Measurements from ENCODE around the gene LRRC56. TPM values are rescaled to one million over a fixed set of nuclear protein-coding genes. Genes with fewer than 3 reads are reported as not detected.
A peak's percentile ranks its signal among the peaks of the same experiment; 100 is the strongest.

LRRC56 gene
- total and polyA plus RNA-seq, 9 of the 15 experiments (the other 6 are each of a cell fraction or from before 2014, with no cell fraction given) = 0.03 to 4.5 (median 1.0) TPM; not detected in 1

DNA sequence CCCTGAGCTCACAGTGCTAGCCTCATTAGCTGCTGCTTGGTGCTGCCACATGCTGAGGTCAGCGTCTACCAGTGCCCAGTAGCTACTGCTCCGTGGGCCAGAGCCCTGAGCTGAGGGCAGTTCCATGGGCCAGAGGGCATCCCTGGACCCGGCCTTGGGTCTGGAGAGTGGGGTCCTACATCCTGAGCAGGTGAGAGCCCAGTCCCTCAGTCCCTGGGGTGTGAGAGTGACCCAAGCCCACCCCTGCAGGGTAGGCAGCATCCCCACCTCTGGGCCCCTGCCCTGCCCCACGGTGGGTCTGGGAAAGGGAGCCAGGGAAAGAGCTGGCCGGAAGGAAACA is 13.4 kb downstream of the LRRC56 start (continued):
- TF ChIP-seq, protein P1, sequence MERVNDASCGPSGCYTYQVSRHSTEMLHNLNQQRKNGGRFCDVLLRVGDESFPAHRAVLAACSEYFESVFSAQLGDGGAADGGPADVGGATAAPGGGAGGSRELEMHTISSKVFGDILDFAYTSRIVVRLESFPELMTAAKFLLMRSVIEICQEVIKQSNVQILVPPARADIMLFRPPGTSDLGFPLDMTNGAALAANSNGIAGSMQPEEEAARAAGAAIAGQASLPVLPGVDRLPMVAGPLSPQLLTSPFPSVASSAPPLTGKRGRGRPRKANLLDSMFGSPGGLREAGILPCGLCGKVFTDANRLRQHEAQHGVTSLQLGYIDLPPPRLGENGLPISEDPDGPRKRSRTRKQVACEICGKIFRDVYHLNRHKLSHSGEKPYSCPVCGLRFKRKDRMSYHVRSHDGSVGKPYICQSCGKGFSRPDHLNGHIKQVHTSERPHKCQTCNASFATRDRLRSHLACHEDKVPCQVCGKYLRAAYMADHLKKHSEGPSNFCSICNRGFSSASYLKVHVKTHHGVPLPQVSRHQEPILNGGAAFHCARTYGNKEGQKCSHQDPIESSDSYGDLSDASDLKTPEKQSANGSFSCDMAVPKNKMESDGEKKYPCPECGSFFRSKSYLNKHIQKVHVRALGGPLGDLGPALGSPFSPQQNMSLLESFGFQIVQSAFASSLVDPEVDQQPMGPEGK (CRISPR knock-in tag; IDR thresholded peaks at IDR 0.05; ENCODE audit: borderline replicate concordance) = no peak
- no peak for TF ChIP-seq BACH1 (tag; IDR thresholded peaks at IDR 0.05)
- no peak for TF ChIP-seq ZNF644 (tag; IDR thresholded peaks at IDR 0.05; ENCODE audit: low read depth)
- no peak for TF ChIP-seq POLR2AphosphoS5 (IDR thresholded peaks at IDR 0.05; ENCODE audit: control insufficient read depth, insufficient read depth, low read depth, low read length)
- no peak for TF ChIP-seq XRCC5 (IDR thresholded peaks at IDR 0.05; ENCODE audit: low read depth, low read length)

DNA sequence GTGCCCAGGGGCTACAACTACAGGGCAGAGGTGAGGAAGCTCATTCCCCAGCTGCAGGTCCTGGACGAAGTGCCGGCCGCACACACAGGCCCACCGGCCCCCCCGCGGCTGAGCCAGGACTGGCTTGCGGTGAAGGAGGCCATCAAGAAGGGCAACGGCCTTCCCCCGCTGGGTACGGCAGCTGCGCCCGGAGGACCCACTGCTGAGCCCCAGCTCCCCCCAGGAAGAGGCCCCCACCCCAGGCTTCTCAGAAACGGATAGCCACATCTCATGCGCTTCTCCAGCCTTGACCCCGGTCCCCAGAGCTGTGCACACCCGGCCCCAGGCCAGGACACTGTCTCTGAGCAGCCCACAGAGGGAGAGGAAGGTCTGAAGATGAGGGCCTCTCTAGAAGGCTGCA is 13.8 kb downstream of the LRRC56 start:
- no peak overlapping the region for H3K4me3 ChIP-seq
- no peaks in the 10 kb centered on the region for H3K27me3 ChIP-seq (ENCODE audit: control insufficient read depth in 2 of 2, insufficient read depth in 2 of 2, low read length in 2 of 2)
- DNase-seq (ENCODE audit: extremely low read depth in 1 of 4, low spot score in 3 of 4) = no peak
- in situ Hi-C loops (cut with MboI) = no loop called here
- H3K36me3 ChIP-seq (ENCODE audit: control insufficient read depth, insufficient read depth, low read length) = no peaks in the 10 kb centered on the region
- peak; percentile 23 for ATAC-seq
- H4K20me1 ChIP-seq (replicated peaks; ENCODE audit: control insufficient read depth, insufficient read depth, low read length) = no peaks in the 10 kb centered on the region
- 72% methylated on average over 10 of the region's 16 CpGs for WGBS (ENCODE audit: insufficient coverage, low coverage, missing lambda C conversion rate)
- no peaks in the 10 kb centered on the region for H3K79me2 ChIP-seq (ENCODE audit: control insufficient read depth, insufficient read depth, low read length)
- intact Hi-C loops (cut with micrococcal nuclease) = loop anchor here (5.0 to 10.0 kb wide), 3 partner anchors 64 to 176 kb away; partner anchors contain the start of genes DEAF1, IRF7 and TMEM80
- peaks cover 13 to 72% of the 10 kb centered on the region in 2 experiments; a peak in 4 of 5 replicates for H3K4me1 ChIP-seq (replicated peaks in 1 of 2; ENCODE audit: control insufficient read depth in 2 of 2, insufficient read depth in 2 of 2, low read length in 2 of 2)
- peak overlapping the region; percentile 25; the same call in 1 of the 3 replicates for H3K27ac ChIP-seq (ENCODE audit: extremely low read depth, low read depth, low read length)
- H3K9me3 ChIP-seq (replicated peaks; ENCODE audit: control insufficient read depth, insufficient read depth, low read depth, low read length) = no peaks in the 10 kb centered on the region
- peak overlapping the region; percentile 79 for H2AFZ ChIP-seq (ENCODE audit: low read depth, low read length)
- H3K4me2 ChIP-seq (ENCODE audit: insufficient read depth, low read length) = peak overlapping the region; percentile 25; the same call in 1 of the 2 replicates
- no TSS peak for BruUV-seq (replicated peaks)
- H3K9me1 ChIP-seq (ENCODE audit: control insufficient read depth, insufficient read depth, low read length) = no peaks in the 10 kb centered on the region
- CTCF ChIA-PET (ENCODE audit: low intra/inter-chr PET ratio) = no interaction called here
- FAIRE-seq = no peak
- H3K9ac ChIP-seq (ENCODE audit: insufficient read depth in 1 of 2, low read depth in 2 of 2, low read length in 2 of 2) = peak overlapping the region; percentile 41 to 88
- POLR2A ChIA-PET = interaction anchor here (0.7 to 2.1 kb wide), 6 partner anchors 9 to 592 kb away, joined by 3 to 8 read pairs (median 5); partner anchors contain the start of genes LMNTD2, PHRF1 and RASSF7
- TF ChIP-seq, protein P2, sequence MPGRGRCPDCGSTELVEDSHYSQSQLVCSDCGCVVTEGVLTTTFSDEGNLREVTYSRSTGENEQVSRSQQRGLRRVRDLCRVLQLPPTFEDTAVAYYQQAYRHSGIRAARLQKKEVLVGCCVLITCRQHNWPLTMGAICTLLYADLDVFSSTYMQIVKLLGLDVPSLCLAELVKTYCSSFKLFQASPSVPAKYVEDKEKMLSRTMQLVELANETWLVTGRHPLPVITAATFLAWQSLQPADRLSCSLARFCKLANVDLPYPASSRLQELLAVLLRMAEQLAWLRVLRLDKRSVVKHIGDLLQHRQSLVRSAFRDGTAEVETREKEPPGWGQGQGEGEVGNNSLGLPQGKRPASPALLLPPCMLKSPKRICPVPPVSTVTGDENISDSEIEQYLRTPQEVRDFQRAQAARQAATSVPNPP (IDR thresholded peaks at IDR 0.05; ENCODE audit: borderline replicate concordance, insufficient read depth, insufficient read length) = no peak
- TF ChIP-seq CREBBP (IDR thresholded peaks at IDR 0.05; ENCODE audit: low read depth, low read length) (no peak), ETV6 (IDR thresholded peaks at IDR 0.05; ENCODE audit: borderline replicate concordance in 1 of 2, low read depth in 2 of 2, low read length in 1 of 2) (no peak), ETV6 (CRISPR knock-in tag; IDR thresholded peaks at IDR 0.05; ENCODE audit: borderline replicate concordance) (no peak), TAF7 (tag; IDR thresholded peaks at IDR 0.05) (no peak), TGIF2 (CRISPR knock-in tag; IDR thresholded peaks at IDR 0.05) (no peak), ZFPM2 (CRISPR knock-in tag; IDR thresholded peaks at IDR 0.05) (no peak), MAFK (IDR thresholded peaks at IDR 0.05; ENCODE audit: low read length) (no peak), RFX7 (CRISPR knock-in tag; IDR thresholded peaks at IDR 0.05) (no peak)
- TF ChIP-seq, protein P3, sequence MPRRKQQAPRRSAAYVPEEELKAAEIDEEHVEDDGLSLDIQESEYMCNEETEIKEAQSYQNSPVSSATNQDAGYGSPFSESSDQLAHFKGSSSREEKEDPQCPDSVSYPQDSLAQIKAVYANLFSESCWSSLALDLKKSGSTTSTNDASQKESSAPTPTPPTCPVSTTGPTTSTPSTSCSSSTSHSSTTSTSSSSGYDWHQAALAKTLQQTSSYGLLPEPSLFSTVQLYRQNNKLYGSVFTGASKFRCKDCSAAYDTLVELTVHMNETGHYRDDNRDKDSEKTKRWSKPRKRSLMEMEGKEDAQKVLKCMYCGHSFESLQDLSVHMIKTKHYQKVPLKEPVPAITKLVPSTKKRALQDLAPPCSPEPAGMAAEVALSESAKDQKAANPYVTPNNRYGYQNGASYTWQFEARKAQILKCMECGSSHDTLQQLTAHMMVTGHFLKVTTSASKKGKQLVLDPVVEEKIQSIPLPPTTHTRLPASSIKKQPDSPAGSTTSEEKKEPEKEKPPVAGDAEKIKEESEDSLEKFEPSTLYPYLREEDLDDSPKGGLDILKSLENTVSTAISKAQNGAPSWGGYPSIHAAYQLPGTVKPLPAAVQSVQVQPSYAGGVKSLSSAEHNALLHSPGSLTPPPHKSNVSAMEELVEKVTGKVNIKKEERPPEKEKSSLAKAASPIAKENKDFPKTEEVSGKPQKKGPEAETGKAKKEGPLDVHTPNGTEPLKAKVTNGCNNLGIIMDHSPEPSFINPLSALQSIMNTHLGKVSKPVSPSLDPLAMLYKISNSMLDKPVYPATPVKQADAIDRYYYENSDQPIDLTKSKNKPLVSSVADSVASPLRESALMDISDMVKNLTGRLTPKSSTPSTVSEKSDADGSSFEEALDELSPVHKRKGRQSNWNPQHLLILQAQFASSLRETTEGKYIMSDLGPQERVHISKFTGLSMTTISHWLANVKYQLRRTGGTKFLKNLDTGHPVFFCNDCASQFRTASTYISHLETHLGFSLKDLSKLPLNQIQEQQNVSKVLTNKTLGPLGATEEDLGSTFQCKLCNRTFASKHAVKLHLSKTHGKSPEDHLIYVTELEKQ (CRISPR knock-in tag; IDR thresholded peaks at IDR 0.05) = no peak
